IPS DF 4.7 (cell line): ENCODE results near the gene SAYSD1.
A peak's percentile ranks its signal among the peaks of the same experiment; 100 is the strongest.

Experiments
- DNase-seq: peaks from one replicate; pipeline ENCODE4 v3.0.0-alpha.2; 2013; ENCODE audit warnings: low spot score; ENCODE audit errors: extremely low read depth

Gene SAYSD1

GRCh38 chr6:39108041-39108839 is 6.7 kb downstream of the SAYSD1 start:
- no peak for DNase-seq

- no peak for DNase-seq
Measured at GRCh38 chr6:39107641-39108040, 7.3 kb downstream of the SAYSD1 start.

- no peak for DNase-seq
Measured at GRCh38 chr6:39107034-39107433, 8.0 kb downstream of the SAYSD1 start.

- DNase-seq = no peak
Measured at GRCh38 chr6:39104528-39104927, 10.5 kb downstream of the SAYSD1 start.

GRCh38 chr6:39102821-39103136 is 12.2 kb downstream of the SAYSD1 start:
- no peak for DNase-seq

- DNase-seq = peak; percentile 38
Measured at GRCh38 chr6:39102071-39102820, 12.7 kb downstream of the SAYSD1 start.

GRCh38 chr6:39100358-39100757 is 14.6 kb downstream of the SAYSD1 start:
- DNase-seq = no peak

GRCh38 chr6:39095578-39095977 is 19.4 kb downstream of the SAYSD1 start:
- DNase-seq = no peak

GRCh38 chr6:39093149-39093708 is 21.8 kb downstream of the SAYSD1 start:
- no peak for DNase-seq

GRCh38 chr6:39092124-39092523 is 22.9 kb downstream of the SAYSD1 start:
- DNase-seq = peak; percentile 28

- no peak for DNase-seq
Measured at GRCh38 chr6:39091220-39091619, 23.8 kb downstream of the SAYSD1 start.

GRCh38 chr6:39090036-39090435 is 24.9 kb downstream of the SAYSD1 start:
- no peak for DNase-seq

- peak; percentile 60 for DNase-seq
Measured at GRCh38 chr6:39088331-39088730, 26.7 kb downstream of the SAYSD1 start.

GRCh38 chr6:39087197-39087596 is 27.8 kb downstream of the SAYSD1 start:
- no peak for DNase-seq

GRCh38 chr6:39086711-39087110 is 28.3 kb downstream of the SAYSD1 start:
- no peak for DNase-seq

GRCh38 chr6:39086294-39086693 is 28.7 kb downstream of the SAYSD1 start:
- DNase-seq = no peak

- no peak for DNase-seq
Measured at GRCh38 chr6:39085129-39085797, 29.7 kb downstream of the SAYSD1 start.

GRCh38 chr6:39084506-39084905 is 30.5 kb downstream of the SAYSD1 start:
- DNase-seq = no peak

GRCh38 chr6:39083231-39083634 is 31.8 kb downstream of the SAYSD1 start:
- no peak for DNase-seq

GRCh38 chr6:39082310-39082709 is 32.7 kb downstream of the SAYSD1 start:
- no peak for DNase-seq

GRCh38 chr6:39080246-39080875 is 34.6 kb downstream of the SAYSD1 start:
- no peak for DNase-seq
